Measurements from ENCODE around the gene DCANP1.

- TF ChIP-seq CTCF (IDR thresholded peaks at IDR 0.05; ENCODE audit: low read length) (no peak), EZH2 (IDR thresholded peaks at IDR 0.05; ENCODE audit: borderline replicate concordance, low read length) (no peak)
These were observed 42.5 kb upstream of the DCANP1 start for GRCh38 chr5:135489466-135490244.
